Loucy (cell line): Measurements from ENCODE around the gene TTLL9.
A peak's percentile ranks its signal among the peaks of the same experiment; 100 is the strongest.

Source experiments
- H2AFZ ChIP-seq: fragments of 200-600 bp; sonication (generic); 2 replicates; pipeline ENCODE4 v1.6.0; 2016; ENCODE audit warnings: antibody characterized with exemption, mild to moderate bottlenecking, low read length, moderate library complexity
- H3F3A ChIP-seq: fragments of 200-600 bp; 2 replicates; pipeline ENCODE4 v1.6.0; 2016; ENCODE audit warnings: antibody characterized with exemption, low read depth, mild to moderate bottlenecking
- H3K27me3 ChIP-seq: fragments of 200-600 bp; sonication (generic); 2 replicates; pipeline ENCODE4 v1.6.1; 2014; ENCODE audit warnings: low read length, mild to moderate bottlenecking; ENCODE audit not compliant: insufficient read depth, poor library complexity, severe bottlenecking
- H3K36me3 ChIP-seq: fragments of 200-600 bp; sonication (generic); 2 replicates; pipeline ENCODE4 v1.6.1; 2016; ENCODE audit warnings: low read length; ENCODE audit not compliant: insufficient read depth
- H3K4me1 ChIP-seq: fragments of 200-600 bp; sonication (generic); 2 replicates; pipeline ENCODE4 v1.5.1; 2014; ENCODE audit warnings: low read length, mild to moderate bottlenecking; ENCODE audit not compliant: insufficient read depth, poor library complexity, severe bottlenecking
- H3K4me2 ChIP-seq: fragments of 200-600 bp; sonication (generic); 2 replicates; pipeline ENCODE4 v1.6.0; 2014; ENCODE audit warnings: antibody characterized with exemption, low read length, low read depth, mild to moderate bottlenecking; ENCODE audit not compliant: poor library complexity, severe bottlenecking
- H3K4me3 ChIP-seq: fragments of 200-600 bp; sonication (generic); 2 replicates; pipeline ENCODE4 v1.5.1; 2014; ENCODE audit warnings: low read length, mild to moderate bottlenecking, mixed read lengths; ENCODE audit not compliant: poor library complexity, severe bottlenecking
- H3K79me2 ChIP-seq: fragments of 200-600 bp; sonication (generic); 2 replicates; pipeline ENCODE4 v1.6.1; 2014; ENCODE audit warnings: low read length; ENCODE audit not compliant: insufficient read depth
- H3K9ac ChIP-seq: fragments of 200-600 bp; sonication (generic); 2 replicates; pipeline ENCODE4 v1.6.0; 2014; ENCODE audit warnings: mild to moderate bottlenecking, low read depth, low read length, moderate library complexity; ENCODE audit not compliant: poor library complexity, severe bottlenecking
- H3K9me2 ChIP-seq: fragments of 200-600 bp; sonication (generic); replicated peaks from 2 replicates; pipeline ENCODE4 v1.6.1; 2016; ENCODE audit warnings: low read depth, low read length, mixed read lengths
- H3K9me3 ChIP-seq: fragments of 200-600 bp; sonication (generic); 2 replicates; pipeline ENCODE4 v1.6.1; 2014; ENCODE audit warnings: mild to moderate bottlenecking, antibody characterized with exemption, low read length, low read depth; ENCODE audit not compliant: insufficient read depth
- H4K20me1 ChIP-seq: fragments of 200-600 bp; sonication (generic); 2 replicates; pipeline ENCODE4 v1.6.0; 2014; ENCODE audit warnings: antibody characterized with exemption, low read length, mild to moderate bottlenecking; ENCODE audit not compliant: insufficient read depth, poor library complexity, severe bottlenecking
- CTCF ChIP-seq: fragments of 200-600 bp; sonication (generic); conservative IDR thresholded peaks from 2 replicates; pipeline ENCODE4 v1.5.1; 2014; ENCODE audit warnings: mild to moderate bottlenecking, antibody characterized with exemption, low read length
- EZH2phosphoT487 ChIP-seq: fragments of 200-600 bp; IDR thresholded peaks from 2 replicates; pipeline ENCODE4 v1.6.1; 2018; ENCODE audit warnings: antibody characterized with exemption, mild to moderate bottlenecking, moderate library complexity, borderline replicate concordance

Gene TTLL9

GRCh38 chr20:31846793-31847138 lies 23.7 kb upstream of the TTLL9 start:
- TF ChIP-seq CTCF = peak; percentile 11; the same call in 1 of the 2 replicates
- TF ChIP-seq EZH2phosphoT487 = no peak
- Histone ChIP-seq H3K4me2 (no peak overlapping the region), H3K9me2 (no peaks in the 10 kb centered on the region), H3F3A (no peaks in the 10 kb centered on the region), H3K4me1 (peaks cover 33% of the 10 kb centered on the region), H3K4me3 (no peak overlapping the region), H3K9me3 (no peaks in the 10 kb centered on the region), H3K36me3 (no peaks in the 10 kb centered on the region), H3K27me3 (no peaks in the 10 kb centered on the region), H4K20me1 (no peaks in the 10 kb centered on the region), H3K9ac (no peak overlapping the region), H2AFZ (no peak overlapping the region), H3K79me2 (no peaks in the 10 kb centered on the region)

GRCh38 chr20:31848088-31848999 lies 22.1 kb upstream of the TTLL9 start:
- Histone ChIP-seq H3K79me2 (no peaks in the 10 kb centered on the region), H3K4me1 (peaks cover 17% of the 10 kb centered on the region), H3K36me3 (no peaks in the 10 kb centered on the region), H4K20me1 (no peaks in the 10 kb centered on the region), H3F3A (no peaks in the 10 kb centered on the region), H3K9me2 (no peaks in the 10 kb centered on the region), H3K4me3 (no peak overlapping the region), H3K9ac (no peak overlapping the region), H3K4me2 (no peak overlapping the region), H3K27me3 (no peaks in the 10 kb centered on the region), H2AFZ (no peak overlapping the region), H3K9me3 (no peaks in the 10 kb centered on the region)
- no peak for TF ChIP-seq EZH2phosphoT487
- no peak for TF ChIP-seq CTCF

GRCh38 chr20:31849306-31849930 lies 21.0 kb upstream of the TTLL9 start:
- Histone ChIP-seq H3K4me2 (no peak overlapping the region), H3K27me3 (no peaks in the 10 kb centered on the region), H3F3A (no peaks in the 10 kb centered on the region), H3K9me2 (no peaks in the 10 kb centered on the region), H3K79me2 (no peaks in the 10 kb centered on the region), H3K9ac (no peak overlapping the region), H3K4me1 (peaks cover 10% of the 10 kb centered on the region), H3K9me3 (no peaks in the 10 kb centered on the region), H3K4me3 (no peak overlapping the region), H3K36me3 (no peaks in the 10 kb centered on the region), H4K20me1 (no peaks in the 10 kb centered on the region), H2AFZ (no peak overlapping the region)
- TF ChIP-seq CTCF (no peak), EZH2phosphoT487 (no peak)
